Spinal cord (tissue), 10 donors: ENCODE data around the gene ABCG1. TPM values are rescaled to one million over a fixed set of nuclear protein-coding genes. Genes with fewer than 3 reads are reported as not detected.
A peak's percentile ranks its signal among the peaks of the same experiment; 100 is the strongest.
"Not testable (repeated sequence)": the region's sequence is repeated elsewhere in the genome, so short reads cannot be mapped to it uniquely, and the experiment has no call there.

Source experiments
- DNase-seq, 6 donors: peaks; one replicate each; pipeline versions ENCODE4 v3.0.0 to v3.0.0-alpha.2; 2013 to 2015; ENCODE audit warnings: low spot score in 6 of 6, low read depth in 4 of 6
- H3K27ac ChIP-seq: one replicate; pipeline ENCODE4 v1.5.1; 2013; ENCODE audit warnings: low read depth, low read length, control low read depth
- H3K27me3 ChIP-seq: one replicate; pipeline ENCODE4 v1.6.1; 2013; ENCODE audit warnings: low read length; ENCODE audit not compliant: control insufficient read depth, insufficient read depth
- H3K36me3 ChIP-seq: one replicate; pipeline ENCODE4 v1.6.1; 2013; ENCODE audit warnings: low read length; ENCODE audit not compliant: control insufficient read depth, insufficient read depth
- H3K4me1 ChIP-seq: one replicate; pipeline ENCODE4 v1.6.1; 2013; ENCODE audit warnings: low read length; ENCODE audit not compliant: control insufficient read depth, insufficient read depth
- H3K4me3 ChIP-seq: one replicate; pipeline ENCODE4 v1.5.1; 2013; ENCODE audit warnings: low read depth, low read length, control low read depth
- H3K9me3 ChIP-seq: one replicate; pipeline ENCODE4 v1.6.1; 2013; ENCODE audit warnings: low read length; ENCODE audit not compliant: control insufficient read depth, insufficient read depth
- WGBS: methylation state at CpG from one replicate; pipeline ENCODE4 v1.1.5; 2013; ENCODE audit warnings: missing lambda C conversion rate; ENCODE audit not compliant: insufficient coverage; 5-methylcytosine and 5-hydroxymethylcytosine counted together
- polyA plus RNA-seq, 2 donors: library from polyadenylated mRNA; unstranded; fragments of 120-200 nt; gene quantifications; one replicate each; pipeline ENCODE4 v1.2.1, GENCODE V29; 2013; ENCODE audit not compliant: insufficient read length in 2 of 2
- total RNA-seq, 2 donors: library from RNA; depleted of rRNA in 1 of 2; stranded (reverse); fragments of 120-200 nt in 1 of 2; fragments of >200 nt in 1 of 2; gene quantifications; one replicate each; pipeline versions ENCODE4 v1.2.3 to v1.2.4, GENCODE V29; 2013 to 2014
- donor health status: healthy.

ABCG1 gene
- total and polyA plus RNA-seq, 4 donors, result 16.0 to 23.4 (median 19.3) TPM

GRCh38 chr21:42291751-42292562 lies 73.0 kb downstream of the ABCG1 start:
- no peak overlapping the region for H3K27ac ChIP-seq
- no peaks in the 10 kb centered on the region for H3K9me3 ChIP-seq
- H3K36me3 ChIP-seq, result peaks cover 69% of the 10 kb centered on the region
- H3K27me3 ChIP-seq, result no peaks in the 10 kb centered on the region
- WGBS, result 88% methylated on average over 21 of the region's 22 CpGs
- no peak overlapping the region for H3K4me3 ChIP-seq
- no peak for DNase-seq
- H3K4me1 ChIP-seq, result peaks cover 3% of the 10 kb centered on the region

- H3K27me3 ChIP-seq, H3K27ac ChIP-seq, H3K4me1 ChIP-seq, DNase-seq, H3K4me3 ChIP-seq, H3K9me3 ChIP-seq: not testable (repeated sequence)
- 94% methylated on average over 4 of the region's 4 CpGs for WGBS
- peaks cover 62% of the 10 kb centered on the region for H3K36me3 ChIP-seq
Observed at GRCh38 chr21:42292563-42293142, 73.7 kb downstream of the ABCG1 start.

- Histone ChIP-seq H3K27ac (no peak overlapping the region), H3K4me1 (peaks cover 3% of the 10 kb centered on the region), H3K4me3 (no peak overlapping the region), H3K27me3 (no peaks in the 10 kb centered on the region), H3K36me3 (peaks cover 56% of the 10 kb centered on the region), H3K9me3 (no peaks in the 10 kb centered on the region)
- WGBS, result 91% methylated on average over 16 of the region's 17 CpGs
- no peak for DNase-seq
Observed at GRCh38 chr21:42293649-42294272, 74.8 kb downstream of the ABCG1 start.

GRCh38 chr21:42294273-42294880 lies 75.4 kb downstream of the ABCG1 start:
- Histone ChIP-seq H3K4me1 (peaks cover 3% of the 10 kb centered on the region), H3K36me3 (peaks cover 54% of the 10 kb centered on the region), H3K4me3 (no peak overlapping the region), H3K27me3 (no peaks in the 10 kb centered on the region), H3K9me3 (no peaks in the 10 kb centered on the region), H3K27ac (no peak overlapping the region)
- 75% methylated on average over 22 of the region's 22 CpGs for WGBS
- DNase-seq, result peak in 1 of 6 donors; percentile 34

- no peak for DNase-seq
- Histone ChIP-seq H3K36me3 (peaks cover 52% of the 10 kb centered on the region), H3K27ac (no peak overlapping the region), H3K4me3 (no peak overlapping the region), H3K9me3 (no peaks in the 10 kb centered on the region), H3K27me3 (no peaks in the 10 kb centered on the region), H3K4me1 (peaks cover 3% of the 10 kb centered on the region)
- WGBS, result 87% methylated on average over 13 of the region's 15 CpGs
Observed at GRCh38 chr21:42295845-42296244, 76.9 kb downstream of the ABCG1 start.

GRCh38 chr21:42296501-42296900 lies 77.6 kb downstream of the ABCG1 start:
- no peaks in the 10 kb centered on the region for H3K9me3 ChIP-seq
- no peak overlapping the region for H3K4me3 ChIP-seq
- H3K4me1 ChIP-seq, result peaks cover 6% of the 10 kb centered on the region
- H3K27me3 ChIP-seq, result no peaks in the 10 kb centered on the region
- no peak overlapping the region for H3K27ac ChIP-seq
- H3K36me3 ChIP-seq, result peaks cover 49% of the 10 kb centered on the region
- WGBS, result 86% methylated on average over 2 of the region's 7 CpGs
- no peak for DNase-seq

GRCh38 chr21:42297377-42297776 lies 78.4 kb downstream of the ABCG1 start:
- Histone ChIP-seq H3K27me3 (no peaks in the 10 kb centered on the region), H3K9me3 (no peaks in the 10 kb centered on the region), H3K36me3 (peaks cover 40% of the 10 kb centered on the region), H3K4me1 (peaks cover 13% of the 10 kb centered on the region), H3K4me3 (no peak overlapping the region), H3K27ac (no peak overlapping the region)
- 87% methylated on average over 9 of the region's 9 CpGs for WGBS
- no peak for DNase-seq

GRCh38 chr21:42298237-42298636 lies 79.3 kb downstream of the ABCG1 start:
- DNase-seq, result no peak
- peaks cover 17% of the 10 kb centered on the region for H3K4me1 ChIP-seq
- no peak overlapping the region for H3K4me3 ChIP-seq
- 61% methylated on average over 5 of the region's 6 CpGs for WGBS
- no peak overlapping the region for H3K27ac ChIP-seq
- peaks cover 32% of the 10 kb centered on the region for H3K36me3 ChIP-seq
- H3K27me3 ChIP-seq, result no peaks in the 10 kb centered on the region
- no peaks in the 10 kb centered on the region for H3K9me3 ChIP-seq

- Histone ChIP-seq H3K9me3 (no peaks in the 10 kb centered on the region), H3K36me3 (peaks cover 28% of the 10 kb centered on the region), H3K4me1 (peaks cover 17% of the 10 kb centered on the region), H3K27ac (no peak overlapping the region), H3K27me3 (no peaks in the 10 kb centered on the region), H3K4me3 (no peak overlapping the region)
- DNase-seq, result no peak
- 81% methylated on average over 3 of the region's 5 CpGs for WGBS
Observed at GRCh38 chr21:42298657-42299056, 79.7 kb downstream of the ABCG1 start.
